Transverse colon (tissue), 4 donors: ENCODE measurements around the gene MMD. TPM values are rescaled to one million over a fixed set of nuclear protein-coding genes. Genes with fewer than 3 reads are reported as not detected.

ENCODE experiments used
- DNase-seq: peaks from one replicate; pipeline ENCODE4 v3.0.0-alpha.2; 2019
- H3K27ac ChIP-seq, 4 donors: fragments of 200-600 bp; sonication (generic); 2 replicates each; pipeline ENCODE4 v1.5.1; 2016 to 2018; ENCODE audit warnings: inconsistent platforms in 4 of 4
- H3K27me3 ChIP-seq: fragments of 200-600 bp; sonication (generic); 2 replicates; pipeline ENCODE4 v1.5.1; 2017; ENCODE audit warnings: inconsistent platforms
- H3K36me3 ChIP-seq, 4 donors: fragments of 200-600 bp; sonication (generic); 2 replicates each; pipeline ENCODE4 v1.5.1; 2017 to 2019; ENCODE audit warnings: inconsistent platforms in 4 of 4
- H3K4me1 ChIP-seq, 4 donors: fragments of 200-600 bp; sonication (generic); 2 replicates each; pipeline ENCODE4 v1.5.1; 2017 to 2020; ENCODE audit warnings: inconsistent platforms in 4 of 4
- H3K4me3 ChIP-seq, 4 donors: fragments of 200-600 bp; sonication (generic); 1 replicate in 1 of 4; 2 replicates in 3 of 4; pipeline versions ENCODE4 v1.5.1 to v1.6.1; 2017 to 2019; ENCODE audit warnings: inconsistent platforms in 4 of 4
- H3K9me3 ChIP-seq, 2 donors: fragments of 200-600 bp; sonication (generic); 2 replicates each; pipeline ENCODE4 v1.5.1; 2017 to 2019; ENCODE audit warnings: inconsistent platforms in 2 of 2
- CTCF ChIP-seq, 5 experiments: fragments of 200-600 bp in 3 of 5; fragments of 450-650 bp in 2 of 5; sonication (generic) in 3 of 5; IDR thresholded peaks; 1 replicate in 2 of 5; 2 replicates in 3 of 5; pipeline ENCODE4 v1.5.1; 2016 to 2017; ENCODE audit warnings: antibody characterized with exemption in 5 of 5, inconsistent platforms in 3 of 5, mild to moderate bottlenecking in 2 of 5, moderate library complexity in 1 of 5
- EP300 ChIP-seq: sonication (generic); formaldehyde crosslinking; IDR thresholded peaks from one replicate; pipeline ENCODE4 v1.6.1; 2017; ENCODE audit warnings: antibody characterized with exemption, low read depth
- POLR2A ChIP-seq: fragments of 450-650 bp; IDR thresholded peaks from one replicate; pipeline ENCODE4 v1.6.1; 2016; ENCODE audit warnings: antibody characterized with exemption, mild to moderate bottlenecking, moderate library complexity
- POLR2AphosphoS5 ChIP-seq, 3 donors: sonication (generic); formaldehyde crosslinking; IDR thresholded peaks; one replicate each; pipeline ENCODE4 v1.6.1; 2016; ENCODE audit warnings: antibody characterized with exemption in 3 of 3
- WGBS, 2 donors: methylation state at CpG; one replicate each; pipeline ENCODE4 v1.1.5; 2018; ENCODE audit warnings: low coverage in 1 of 2; 5-methylcytosine and 5-hydroxymethylcytosine counted together
- in situ Hi-C, 4 donors: fragments of 200-750 bp; cut with MboI; loops; one replicate each; pipeline versions ENCODE4 v1.15.0 to v1.15.1; 2017; ENCODE audit warnings: low sequenced_read_pairs in 3 of 4, low pct_ligation_motif_present in 1 of 4, low pct_unique_long_range_greater_than_20kb in 1 of 4
- intact Hi-C: fragments of 100-400 bp; cut with DNase I; formaldehyde crosslinking; loops from one replicate; pipeline ENCODE4 v1.15.1; 2023; ENCODE audit warnings: low total_unique reads
- total RNA-seq, 4 donors: library from RNA; depleted of rRNA; stranded (reverse); fragments of >200 nt; gene quantifications; one replicate each; pipeline ENCODE4 v1.1.0, GENCODE V29; 2016

The MMD gene
- total RNA-seq, 4 donors from 2014 or later = 4.8 to 18.9 (median 14.3) TPM

- no peaks in the 10 kb centered on the region for H3K36me3 ChIP-seq
- TF ChIP-seq POLR2AphosphoS5 (IDR thresholded peaks at IDR 0.05) = no peak
- no peak for TF ChIP-seq CTCF (IDR thresholded peaks at IDR 0.05)
- no peak for TF ChIP-seq EP300
- TF ChIP-seq POLR2A = no peak
- WGBS, 2 donors = 70% methylated on average over 3 of the region's 3 CpGs; no CpG with 5 or more reads in 1 of the 2 donors
- H3K4me3 ChIP-seq = no peak overlapping the region
- intact Hi-C loops (no loop called here), in situ Hi-C loops (no loop called here)
- no peak for DNase-seq
- H3K4me1 ChIP-seq = no peaks in the 10 kb centered on the region
- H3K27me3 ChIP-seq = no peaks in the 10 kb centered on the region
- H3K27ac ChIP-seq = no peak overlapping the region
- H3K9me3 ChIP-seq = no peaks in the 10 kb centered on the region
Measured at GRCh38 chr17:55368706-55369105, 52.9 kb downstream of the MMD start.

GRCh38 chr17:55366020-55366481 lies 55.6 kb downstream of the MMD start:
- DNase-seq = no peak
- in situ Hi-C loops (no loop called here), intact Hi-C loops (no loop called here)
- Histone ChIP-seq H3K4me3 (no peak overlapping the region), H3K27ac (no peak overlapping the region), H3K4me1 (no peaks in the 10 kb centered on the region), H3K9me3 (peaks cover 0 to 5% of the 10 kb centered on the region in 2 donors), H3K27me3 (no peaks in the 10 kb centered on the region), H3K36me3 (no peaks in the 10 kb centered on the region)
- 73 to 100% methylated on average over 1 of the region's 1 CpG for WGBS, 2 donors
- TF ChIP-seq EP300 = no peak
- no peak for TF ChIP-seq CTCF (IDR thresholded peaks at IDR 0.05)
- TF ChIP-seq POLR2A = no peak
- TF ChIP-seq POLR2AphosphoS5 (IDR thresholded peaks at IDR 0.05) = no peak

- Histone ChIP-seq H3K4me1 (no peaks in the 10 kb centered on the region), H3K4me3 (no peak overlapping the region), H3K9me3 (peaks cover 0 to 8% of the 10 kb centered on the region in 2 donors), H3K36me3 (no peaks in the 10 kb centered on the region), H3K27ac (no peak overlapping the region), H3K27me3 (no peaks in the 10 kb centered on the region)
- no peak for DNase-seq
- WGBS, 2 donors = 80% methylated on average over 1 of the region's 1 CpG; no CpG with 5 or more reads in 1 of the 2 donors
- intact Hi-C loops (no loop called here), in situ Hi-C loops (no loop called here)
- TF ChIP-seq POLR2AphosphoS5 (IDR thresholded peaks at IDR 0.05) (no peak), POLR2A (no peak), CTCF (IDR thresholded peaks at IDR 0.05) (no peak)
Measured at GRCh38 chr17:55363033-55363432, 58.6 kb downstream of the MMD start.

- intact Hi-C loops (no loop called here), in situ Hi-C loops (no loop called here)
- TF ChIP-seq POLR2A (no peak), EP300 (no peak), CTCF (IDR thresholded peaks at IDR 0.05) (no peak), POLR2AphosphoS5 (IDR thresholded peaks at IDR 0.05) (no peak)
- peaks cover 0 to 8% of the 10 kb centered on the region in 2 donors for H3K9me3 ChIP-seq
- DNase-seq = no peak
- H3K4me3 ChIP-seq = no peak overlapping the region
- H3K27ac ChIP-seq = no peak overlapping the region
- no peaks in the 10 kb centered on the region for H3K27me3 ChIP-seq
- H3K4me1 ChIP-seq = no peaks in the 10 kb centered on the region
- H3K36me3 ChIP-seq = no peaks in the 10 kb centered on the region
Measured at GRCh38 chr17:55360971-55361370, 60.7 kb downstream of the MMD start.
